Astrocyte (in vitro differentiated cells and primary cell): Measurements from ENCODE around the gene TCF19. TPM values are rescaled to one million over a fixed set of nuclear protein-coding genes. Genes with fewer than 3 reads are reported as not detected.

ENCODE experiments used
- DNase-seq: peaks from one replicate; pipeline ENCODE4 v3.0.0-alpha.2; 2010; ENCODE audit warnings: low read depth
- FAIRE-seq: peaks from 2 replicates; lab custom pipeline; 2011; peaks lifted over from hg19 to GRCh38; lab: Jason Lieb, UNC
- H2AFZ ChIP-seq: 2 replicates; pipeline ENCODE4 v1.6.0; 2012; ENCODE audit warnings: low read depth, low read length, inconsistent platforms
- H3K27ac ChIP-seq: 2 replicates; pipeline ENCODE4 v1.5.1; 2011; ENCODE audit warnings: low read depth, low read length, inconsistent platforms
- H3K27me3 ChIP-seq: 2 replicates; pipeline ENCODE4 v1.6.0; 2011; ENCODE audit warnings: low read length, inconsistent platforms; ENCODE audit not compliant: insufficient read depth
- H3K36me3 ChIP-seq: 2 replicates; pipeline ENCODE4 v1.5.1; 2011; ENCODE audit warnings: low read length, inconsistent platforms; ENCODE audit not compliant: insufficient read depth
- H3K4me1 ChIP-seq: 2 replicates; pipeline ENCODE4 v1.5.1; 2011; ENCODE audit warnings: low read length, inconsistent platforms; ENCODE audit not compliant: insufficient read depth
- H3K4me2 ChIP-seq: 2 replicates; pipeline ENCODE4 v1.6.0; 2012; ENCODE audit warnings: low read length, inconsistent platforms
- H3K4me3 ChIP-seq: 2 replicates; pipeline ENCODE4 v1.5.1; 2011; ENCODE audit warnings: low read depth, mild to moderate bottlenecking, low read length, inconsistent platforms; ENCODE audit not compliant: insufficient read depth
- H3K79me2 ChIP-seq: 2 replicates; pipeline ENCODE4 v1.6.0; 2012; ENCODE audit warnings: mild to moderate bottlenecking, low read length, inconsistent platforms; ENCODE audit not compliant: insufficient read depth
- H3K9ac ChIP-seq: 2 replicates; pipeline ENCODE4 v1.6.0; 2012; ENCODE audit warnings: mild to moderate bottlenecking, low read length, inconsistent platforms
- H3K9me3 ChIP-seq: 2 replicates; pipeline ENCODE4 v1.5.1; 2012; ENCODE audit warnings: low read depth, mild to moderate bottlenecking, low read length, inconsistent platforms; ENCODE audit not compliant: insufficient read depth
- H4K20me1 ChIP-seq: 2 replicates; pipeline ENCODE4 v1.6.0; 2012; ENCODE audit warnings: low read length, inconsistent platforms; ENCODE audit not compliant: insufficient read depth
- H3K27ac Mint-ChIP-seq: one replicate; pipeline ENCODE4 v1.8.0; 2021; ENCODE audit warnings: mild to moderate bottlenecking, mixed read lengths; ENCODE audit not compliant: unreplicated experiment
- H3K27me3 Mint-ChIP-seq: one replicate; pipeline ENCODE4 v1.8.0; 2021; ENCODE audit warnings: low read depth, mixed read lengths; ENCODE audit not compliant: unreplicated experiment
- H3K36me3 Mint-ChIP-seq: one replicate; pipeline ENCODE4 v1.8.0; 2021; ENCODE audit warnings: low read depth, mixed read lengths; ENCODE audit not compliant: unreplicated experiment
- H3K4me1 Mint-ChIP-seq: one replicate; pipeline ENCODE4 v1.8.0; 2021; ENCODE audit warnings: low read depth, mixed read lengths; ENCODE audit not compliant: unreplicated experiment
- H3K4me3 Mint-ChIP-seq: one replicate; pipeline ENCODE4 v1.8.0; 2021; ENCODE audit warnings: mild to moderate bottlenecking, moderate library complexity, mixed read lengths; ENCODE audit not compliant: unreplicated experiment
- H3K9me3 Mint-ChIP-seq: one replicate; pipeline ENCODE4 v1.8.0; 2021; ENCODE audit warnings: mild to moderate bottlenecking, mixed read lengths; ENCODE audit not compliant: unreplicated experiment
- EZH2 ChIP-seq: IDR thresholded peaks from 2 replicates; pipeline ENCODE4 v1.6.1; 2012; ENCODE audit warnings: mild to moderate bottlenecking, low read length, inconsistent platforms; ENCODE audit not compliant: insufficient read depth
- total RNA-seq: library from RNA; stranded (reverse); gene quantifications from 2 replicates; pipeline ENCODE4 v1.2.1, GENCODE V29; 2021
- TF ChIP-seq, protein P1 (sequence below): IDR thresholded peaks from 2 replicates; pipeline ENCODE4 v1.5.1; 2011; ENCODE audit warnings: low read depth, mild to moderate bottlenecking, inconsistent platforms, low read length, moderate library complexity; ENCODE audit not compliant: insufficient read depth

Gene TCF19
- total RNA-seq, 1 donor from 2014 or later, result 2.5 TPM

DNA sequence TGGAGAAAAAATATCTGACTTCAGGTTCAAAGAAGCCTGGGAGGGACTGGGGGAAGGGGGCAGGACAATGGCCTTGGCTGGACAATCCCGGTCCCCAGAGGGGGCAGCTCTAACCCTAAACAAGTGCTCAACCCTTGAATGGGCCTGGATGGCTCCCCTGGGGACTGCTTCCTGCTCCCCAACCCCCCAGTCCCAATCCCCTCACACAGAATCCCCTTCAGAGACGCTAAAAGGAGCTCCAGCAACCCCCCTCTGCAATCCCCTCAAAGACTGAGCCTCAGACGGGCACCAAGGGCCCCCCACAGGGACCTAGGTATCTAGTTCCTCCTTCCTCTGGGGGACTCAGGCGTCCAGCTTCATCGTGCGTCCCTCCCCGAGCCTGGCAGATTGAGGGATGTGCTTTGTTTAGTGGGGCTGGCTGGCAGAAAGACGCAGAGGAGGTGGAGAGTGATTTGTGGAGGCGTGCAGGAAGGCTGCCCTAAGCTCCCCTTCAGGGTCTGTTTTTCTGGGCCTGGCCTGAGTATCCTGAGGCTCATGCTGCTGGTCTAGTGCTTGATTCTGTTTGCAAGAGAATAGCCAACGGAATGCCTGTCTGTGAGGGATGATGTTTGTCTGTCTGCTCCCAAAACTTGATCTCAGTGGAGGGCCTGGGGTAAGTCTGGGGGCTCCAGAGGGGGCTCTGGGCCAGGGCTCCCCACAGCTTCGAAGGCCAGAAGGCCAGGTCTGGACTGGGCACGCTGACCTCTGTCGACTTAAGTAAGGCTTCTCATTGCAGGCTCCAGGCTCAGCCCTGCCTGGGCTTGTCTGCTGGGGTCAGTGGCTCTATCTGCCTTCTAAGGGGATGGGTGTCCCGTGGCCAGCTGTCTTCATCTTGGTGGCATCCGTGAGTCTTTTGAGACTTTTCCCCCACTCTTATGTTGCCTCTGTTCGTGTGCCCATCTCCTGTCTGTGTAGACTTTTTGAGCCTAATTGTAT lies 13.8 kb downstream of the TCF19 start:
- peaks cover 18% of the 10 kb centered on the region for H3K4me1 Mint-ChIP-seq
- H3K27ac Mint-ChIP-seq, result no peak overlapping the region
- Histone ChIP-seq H3K27me3 (no peaks in the 10 kb centered on the region), H3K27ac (no peak overlapping the region), H3K9me3 (no peaks in the 10 kb centered on the region), H3K79me2 (no peaks in the 10 kb centered on the region), H4K20me1 (no peaks in the 10 kb centered on the region), H3K4me3 (no peak overlapping the region), H3K4me1 (no peaks in the 10 kb centered on the region), H3K9ac (no peak overlapping the region), H2AFZ (no peak overlapping the region), H3K4me2 (no peak overlapping the region), H3K36me3 (no peaks in the 10 kb centered on the region)
- H3K27me3 Mint-ChIP-seq, result peaks cover 21% of the 10 kb centered on the region
- DNase-seq (no peak), FAIRE-seq (no peak)
- H3K9me3 Mint-ChIP-seq, result no peaks in the 10 kb centered on the region
- H3K4me3 Mint-ChIP-seq, result no peak overlapping the region
- no peak for TF ChIP-seq EZH2
- TF ChIP-seq, protein P1, sequence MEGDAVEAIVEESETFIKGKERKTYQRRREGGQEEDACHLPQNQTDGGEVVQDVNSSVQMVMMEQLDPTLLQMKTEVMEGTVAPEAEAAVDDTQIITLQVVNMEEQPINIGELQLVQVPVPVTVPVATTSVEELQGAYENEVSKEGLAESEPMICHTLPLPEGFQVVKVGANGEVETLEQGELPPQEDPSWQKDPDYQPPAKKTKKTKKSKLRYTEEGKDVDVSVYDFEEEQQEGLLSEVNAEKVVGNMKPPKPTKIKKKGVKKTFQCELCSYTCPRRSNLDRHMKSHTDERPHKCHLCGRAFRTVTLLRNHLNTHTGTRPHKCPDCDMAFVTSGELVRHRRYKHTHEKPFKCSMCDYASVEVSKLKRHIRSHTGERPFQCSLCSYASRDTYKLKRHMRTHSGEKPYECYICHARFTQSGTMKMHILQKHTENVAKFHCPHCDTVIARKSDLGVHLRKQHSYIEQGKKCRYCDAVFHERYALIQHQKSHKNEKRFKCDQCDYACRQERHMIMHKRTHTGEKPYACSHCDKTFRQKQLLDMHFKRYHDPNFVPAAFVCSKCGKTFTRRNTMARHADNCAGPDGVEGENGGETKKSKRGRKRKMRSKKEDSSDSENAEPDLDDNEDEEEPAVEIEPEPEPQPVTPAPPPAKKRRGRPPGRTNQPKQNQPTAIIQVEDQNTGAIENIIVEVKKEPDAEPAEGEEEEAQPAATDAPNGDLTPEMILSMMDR, result no peak
- H3K36me3 Mint-ChIP-seq, result peaks cover 2% of the 10 kb centered on the region

DNA sequence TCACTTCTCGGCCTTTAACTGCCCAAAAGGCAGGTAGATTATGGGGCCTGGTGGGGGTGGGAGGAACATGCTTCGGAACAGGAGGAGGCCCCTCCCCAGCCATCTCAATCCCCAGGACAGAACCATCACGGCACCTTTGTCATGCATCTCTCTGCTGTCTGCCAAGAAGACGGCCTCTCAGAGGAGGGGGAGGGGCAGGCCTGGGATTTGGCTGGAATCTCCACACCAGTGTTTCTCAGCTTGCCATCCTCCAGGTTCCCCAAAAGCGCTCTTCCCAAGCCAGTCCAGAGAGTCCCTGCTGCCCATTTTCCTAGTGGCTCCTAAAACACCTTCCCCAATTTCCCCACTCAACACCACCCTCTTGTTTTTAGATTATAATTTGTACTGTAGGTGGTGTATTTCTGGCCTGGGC lies 14.6 kb downstream of the TCF19 start:
- H2AFZ ChIP-seq, result no peak overlapping the region
- no peak for DNase-seq
- no peaks in the 10 kb centered on the region for H3K36me3 ChIP-seq
- FAIRE-seq, result no peak
- no peaks in the 10 kb centered on the region for H3K4me1 ChIP-seq
- no peaks in the 10 kb centered on the region for H3K79me2 ChIP-seq
- no peaks in the 10 kb centered on the region for H3K27me3 ChIP-seq
- no peak overlapping the region for H3K4me3 Mint-ChIP-seq
- H3K4me2 ChIP-seq, result no peak overlapping the region
- H4K20me1 ChIP-seq, result no peaks in the 10 kb centered on the region
- no peak overlapping the region for H3K27ac ChIP-seq
- no peak overlapping the region for H3K27ac Mint-ChIP-seq
- H3K9me3 ChIP-seq, result no peaks in the 10 kb centered on the region
- no peak overlapping the region for H3K9ac ChIP-seq
- H3K27me3 Mint-ChIP-seq, result peaks cover 21% of the 10 kb centered on the region
- H3K9me3 Mint-ChIP-seq, result no peaks in the 10 kb centered on the region
- TF ChIP-seq EZH2, result no peak
- TF ChIP-seq, protein P1, result no peak
- H3K4me3 ChIP-seq, result no peak overlapping the region
- peaks cover 2% of the 10 kb centered on the region for H3K36me3 Mint-ChIP-seq
- peaks cover 18% of the 10 kb centered on the region for H3K4me1 Mint-ChIP-seq

DNA sequence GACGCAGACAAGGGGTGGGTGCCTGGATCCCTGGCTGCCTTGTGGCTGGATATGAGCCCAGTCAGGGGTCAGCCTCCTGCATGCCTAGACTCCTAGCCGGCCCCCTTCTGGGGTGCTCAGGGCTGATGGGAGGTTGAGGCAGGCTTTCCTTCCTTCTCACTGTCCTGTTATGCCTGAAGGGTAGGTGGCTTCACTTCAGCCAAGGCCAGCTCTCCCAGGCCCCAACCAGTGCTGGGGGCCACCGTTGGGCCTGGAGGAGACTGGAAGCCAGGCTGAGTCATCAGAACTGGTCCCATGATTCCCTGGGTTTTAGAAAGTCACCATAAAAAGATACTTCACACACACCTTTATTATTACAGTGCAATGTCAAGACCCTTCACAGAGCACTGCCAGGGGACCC lies 15.0 kb downstream of the TCF19 start:
- no peak overlapping the region for H2AFZ ChIP-seq
- no peak overlapping the region for H3K9ac ChIP-seq
- Mint-ChIP-seq H3K4me3 (no peak overlapping the region), H3K36me3 (peaks cover 2% of the 10 kb centered on the region), H3K9me3 (no peaks in the 10 kb centered on the region), H3K4me1 (peaks cover 18% of the 10 kb centered on the region), H3K27ac (no peak overlapping the region), H3K27me3 (peaks cover 20% of the 10 kb centered on the region)
- no peak overlapping the region for H3K4me2 ChIP-seq
- no peak overlapping the region for H3K27ac ChIP-seq
- no peaks in the 10 kb centered on the region for H3K27me3 ChIP-seq
- H3K4me1 ChIP-seq, result no peaks in the 10 kb centered on the region
- no peaks in the 10 kb centered on the region for H3K79me2 ChIP-seq
- H3K36me3 ChIP-seq, result no peaks in the 10 kb centered on the region
- DNase-seq (no peak), FAIRE-seq (no peak)
- no peak overlapping the region for H3K4me3 ChIP-seq
- no peaks in the 10 kb centered on the region for H3K9me3 ChIP-seq
- H4K20me1 ChIP-seq, result no peaks in the 10 kb centered on the region
- TF ChIP-seq, protein P1, result no peak
- TF ChIP-seq EZH2, result no peak
